Stomach (tissue), 4 donors: Measurements from ENCODE around the gene RER1.

Experiments
- EP300 ChIP-seq: sonication (generic); formaldehyde crosslinking; IDR thresholded peaks from one replicate; pipeline ENCODE4 v1.6.1; 2017; ENCODE audit warnings: antibody characterized with exemption
- POLR2A ChIP-seq, 4 donors: fragments of 450-650 bp; IDR thresholded peaks; one replicate each; pipeline ENCODE4 v1.6.1; 2016; ENCODE audit warnings: antibody characterized with exemption in 4 of 4, control low read depth in 2 of 4, mild to moderate bottlenecking in 1 of 4, moderate library complexity in 1 of 4
- TF ChIP-seq, protein P1 (sequence below), 7 experiments: fragments of 450-650 bp in 4 of 7; fragments of 200-600 bp in 3 of 7; sonication (generic) in 3 of 7; IDR thresholded peaks; one replicate each; pipeline ENCODE4 v1.5.1; 2016 to 2019; ENCODE audit warnings: antibody characterized with exemption in 7 of 7, control low read depth in 2 of 7, mild to moderate bottlenecking in 1 of 7

DNA sequence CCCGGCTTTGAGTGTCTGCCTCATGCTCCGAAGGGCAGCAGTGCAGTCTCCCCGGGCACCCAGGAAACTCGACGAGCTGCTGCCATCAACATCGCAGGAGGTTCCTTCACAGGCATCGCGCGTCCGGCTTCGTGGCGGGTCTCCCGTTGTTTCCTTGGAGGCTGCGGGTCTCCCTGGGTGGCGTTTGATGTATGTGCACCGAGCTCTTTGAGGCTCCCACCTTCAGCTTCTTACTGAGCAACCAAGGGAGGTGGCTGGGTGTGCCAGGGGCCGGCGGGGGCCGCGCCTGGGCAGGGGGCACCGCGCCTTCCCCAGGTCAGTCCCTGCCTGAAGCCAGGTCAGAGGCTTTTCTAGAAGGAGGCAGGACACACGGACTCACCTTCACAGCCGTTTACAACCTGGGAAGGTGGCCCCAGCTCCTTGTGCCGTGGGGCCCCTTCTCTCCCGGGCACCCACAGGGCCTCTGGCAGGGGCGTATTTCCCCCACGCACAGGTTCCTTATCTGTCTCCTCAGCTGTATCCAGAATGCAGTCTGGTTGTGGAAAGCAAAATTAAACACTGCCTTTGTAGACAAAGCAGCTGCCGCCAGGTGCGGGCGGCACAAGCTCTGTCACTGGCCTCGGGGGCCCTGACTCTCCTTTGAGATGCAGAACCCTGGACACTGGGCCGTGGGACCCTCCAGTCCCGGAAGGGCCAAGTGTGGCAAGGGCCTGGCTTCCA is 42.5 kb downstream of the RER1 start:
- TF ChIP-seq, protein P1, sequence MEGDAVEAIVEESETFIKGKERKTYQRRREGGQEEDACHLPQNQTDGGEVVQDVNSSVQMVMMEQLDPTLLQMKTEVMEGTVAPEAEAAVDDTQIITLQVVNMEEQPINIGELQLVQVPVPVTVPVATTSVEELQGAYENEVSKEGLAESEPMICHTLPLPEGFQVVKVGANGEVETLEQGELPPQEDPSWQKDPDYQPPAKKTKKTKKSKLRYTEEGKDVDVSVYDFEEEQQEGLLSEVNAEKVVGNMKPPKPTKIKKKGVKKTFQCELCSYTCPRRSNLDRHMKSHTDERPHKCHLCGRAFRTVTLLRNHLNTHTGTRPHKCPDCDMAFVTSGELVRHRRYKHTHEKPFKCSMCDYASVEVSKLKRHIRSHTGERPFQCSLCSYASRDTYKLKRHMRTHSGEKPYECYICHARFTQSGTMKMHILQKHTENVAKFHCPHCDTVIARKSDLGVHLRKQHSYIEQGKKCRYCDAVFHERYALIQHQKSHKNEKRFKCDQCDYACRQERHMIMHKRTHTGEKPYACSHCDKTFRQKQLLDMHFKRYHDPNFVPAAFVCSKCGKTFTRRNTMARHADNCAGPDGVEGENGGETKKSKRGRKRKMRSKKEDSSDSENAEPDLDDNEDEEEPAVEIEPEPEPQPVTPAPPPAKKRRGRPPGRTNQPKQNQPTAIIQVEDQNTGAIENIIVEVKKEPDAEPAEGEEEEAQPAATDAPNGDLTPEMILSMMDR (IDR thresholded peaks at IDR 0.05) = no peak
- TF ChIP-seq POLR2A (IDR thresholded peaks at IDR 0.05) (no peak), EP300 (no peak)
